Measurements from ENCODE around the gene TBX2. TPM values are rescaled to one million over a fixed set of nuclear protein-coding genes. Genes with fewer than 3 reads are reported as not detected.
A peak's percentile ranks its signal among the peaks of the same experiment; 100 is the strongest.

Gene TBX2
- total and polyA plus RNA-seq, 2 of the 4 experiments (the other 2 are of a cell fraction): 20.1 to 64.1 TPM

DNA sequence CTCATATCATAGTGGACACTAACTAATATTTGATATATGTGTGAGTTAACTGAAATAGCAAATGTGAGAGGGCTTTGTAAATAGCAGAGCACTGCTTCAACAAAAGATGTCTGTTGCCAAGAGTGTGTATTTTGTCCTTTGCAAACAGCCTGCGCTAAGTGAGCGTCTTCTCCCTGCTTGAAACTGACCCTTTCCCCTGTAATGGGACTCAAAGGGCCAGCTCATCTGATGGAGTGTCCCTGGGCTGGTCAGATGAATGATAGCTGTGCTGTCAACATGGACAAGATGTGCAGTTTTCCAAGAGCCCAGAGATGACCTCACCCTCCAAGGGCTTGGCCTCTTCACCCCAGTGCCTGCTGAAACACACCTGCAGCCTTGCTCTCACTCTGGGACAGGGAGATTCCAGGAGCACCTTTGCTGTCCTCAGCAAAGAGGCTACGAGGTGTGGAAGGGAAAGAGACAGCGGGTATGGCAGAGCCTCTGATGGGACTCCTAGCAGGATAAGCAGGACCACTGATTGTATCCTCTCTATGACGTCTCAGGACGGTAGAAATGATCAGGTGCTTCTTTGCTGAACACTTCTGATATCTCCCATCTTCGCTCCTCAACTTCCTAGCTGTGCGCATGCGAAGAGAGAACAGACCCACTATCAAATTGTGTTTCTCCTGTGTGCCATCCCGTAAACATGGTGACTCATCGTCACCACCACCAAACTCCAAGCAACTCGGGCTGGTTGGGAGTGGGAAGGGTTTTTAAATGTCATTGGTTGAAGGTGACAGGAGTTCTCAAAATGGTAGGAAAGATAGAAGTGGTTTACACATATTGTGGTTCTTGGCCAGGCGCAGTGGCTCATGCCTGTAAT is 35.8 kb upstream of the TBX2 start:
- ATAC-seq (ENCODE audit: low read depth) (no peak), DNase-seq (no peak)
- no peak overlapping the region for H3K4me2 ChIP-seq (ENCODE audit: low read depth, low read length)
- 0 out of 2 replicates have a peak overlapping the region, but pooled peaks have one; percentile 10 for H2BK120ac ChIP-seq (ENCODE audit: low read depth, low read length)
- H3K79me1 ChIP-seq (ENCODE audit: low read depth in 1 of 2, low read length in 2 of 2): no peaks in the 10 kb centered on the region
- H2AK5ac ChIP-seq (ENCODE audit: low read depth, low read length): peak overlapping the region; percentile 49; the same call in 1 of the 2 replicates
- H3K9me1 ChIP-seq (ENCODE audit: insufficient read depth, low read length): peaks cover 5% of the 10 kb centered on the region; the same call in 1 of the 2 replicates
- H3K14ac ChIP-seq (replicated peaks; ENCODE audit: low read depth, low read length): 0 out of 2 replicates have a peak overlapping the region, but pooled peaks have one; percentile 4
- no peaks in the 10 kb centered on the region for H3K36me3 ChIP-seq (ENCODE audit: control insufficient read depth, insufficient read depth, low read length)
- H4K91ac ChIP-seq (ENCODE audit: insufficient read depth, low read depth, low read length): no peak overlapping the region
- H2AFZ ChIP-seq (replicated peaks; ENCODE audit: low read length, poor library complexity): no peak overlapping the region
- intact Hi-C loops (cut with micrococcal nuclease) (no loop called here), dilution Hi-C loops (cut with HindIII; ENCODE audit: low sequenced_read_pairs, unreplicated experiment) (no loop called here), in situ Hi-C loops (cut with MboI; ENCODE audit: low sequenced_read_pairs) (no loop called here)
- H3K56ac ChIP-seq (ENCODE audit: extremely low read depth, insufficient read depth, low read length): no peak overlapping the region
- H3K18ac ChIP-seq (ENCODE audit: low read depth, low read length): no peak overlapping the region; the same call in 1 of the 2 replicates
- no peak overlapping the region for H2AK9ac ChIP-seq (replicated peaks; ENCODE audit: low read depth, low read length, poor library complexity)
- peaks cover 4% of the 10 kb centered on the region; the same call in 1 of the 2 replicates for H3K9me3 ChIP-seq (ENCODE audit: control insufficient read depth, insufficient read depth, low read length)
- TF ChIP-seq, protein P1, sequence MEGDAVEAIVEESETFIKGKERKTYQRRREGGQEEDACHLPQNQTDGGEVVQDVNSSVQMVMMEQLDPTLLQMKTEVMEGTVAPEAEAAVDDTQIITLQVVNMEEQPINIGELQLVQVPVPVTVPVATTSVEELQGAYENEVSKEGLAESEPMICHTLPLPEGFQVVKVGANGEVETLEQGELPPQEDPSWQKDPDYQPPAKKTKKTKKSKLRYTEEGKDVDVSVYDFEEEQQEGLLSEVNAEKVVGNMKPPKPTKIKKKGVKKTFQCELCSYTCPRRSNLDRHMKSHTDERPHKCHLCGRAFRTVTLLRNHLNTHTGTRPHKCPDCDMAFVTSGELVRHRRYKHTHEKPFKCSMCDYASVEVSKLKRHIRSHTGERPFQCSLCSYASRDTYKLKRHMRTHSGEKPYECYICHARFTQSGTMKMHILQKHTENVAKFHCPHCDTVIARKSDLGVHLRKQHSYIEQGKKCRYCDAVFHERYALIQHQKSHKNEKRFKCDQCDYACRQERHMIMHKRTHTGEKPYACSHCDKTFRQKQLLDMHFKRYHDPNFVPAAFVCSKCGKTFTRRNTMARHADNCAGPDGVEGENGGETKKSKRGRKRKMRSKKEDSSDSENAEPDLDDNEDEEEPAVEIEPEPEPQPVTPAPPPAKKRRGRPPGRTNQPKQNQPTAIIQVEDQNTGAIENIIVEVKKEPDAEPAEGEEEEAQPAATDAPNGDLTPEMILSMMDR (conservative IDR thresholded peaks at IDR 0.05; ENCODE audit: low read depth, low read length): no peak
- no peak for TF ChIP-seq FOS (IDR thresholded peaks at IDR 0.05; ENCODE audit: low read depth, low read length)
- no peak for TF ChIP-seq SMC3 (IDR thresholded peaks at IDR 0.05; ENCODE audit: low read depth, low read length)
- TF ChIP-seq MXI1 (IDR thresholded peaks at IDR 0.05; ENCODE audit: borderline replicate concordance, low read depth, low read length): no peak
- H2BK15ac ChIP-seq (ENCODE audit: low read depth, low read length): 0 out of 3 replicates have a peak overlapping the region, but pooled peaks have one; percentile 64
- H3K23ac ChIP-seq (ENCODE audit: low read depth, low read length): no peak overlapping the region
- BruUV-seq (replicated peaks): no TSS peak
- no peak overlapping the region for H4K8ac ChIP-seq (ENCODE audit: low read depth in 2 of 2, low read length in 2 of 2)
- CTCF ChIA-PET: interaction anchor here (1.6 kb wide), 1 partner anchor 16 kb away, joined by 5 read pairs; no protein-coding TSS in a partner anchor
- no peaks in the 10 kb centered on the region for H3K27me3 ChIP-seq (ENCODE audit: control insufficient read depth, insufficient read depth, low read length)
- H4K20me1 ChIP-seq (ENCODE audit: insufficient read depth, low read length): no peaks in the 10 kb centered on the region
- H2BK20ac ChIP-seq (ENCODE audit: low read depth, low read length): no peak overlapping the region; the same call in 1 of the 2 replicates
- no peak overlapping the region for H2BK5ac ChIP-seq (ENCODE audit: low read depth, low read length, poor library complexity, severe bottlenecking)
- peak overlapping the region; percentile 20; the same call in 1 of the 2 replicates for H3K4ac ChIP-seq (ENCODE audit: low read depth, low read length)
- POLR2A ChIA-PET (ENCODE audit: unreplicated experiment): interaction anchor here (0.6 kb wide), 1 partner anchor 146 kb away, joined by 3 read pairs; no protein-coding TSS in a partner anchor
- no peak overlapping the region for H3K27ac ChIP-seq (ENCODE audit: insufficient read depth, low read length)
- no peak overlapping the region for H3K9ac ChIP-seq (ENCODE audit: low read depth, low read length)
- no peak overlapping the region for H4K5ac ChIP-seq (ENCODE audit: low read depth, low read length)
- no peak overlapping the region for H3K4me3 ChIP-seq (ENCODE audit: insufficient read depth, low read depth, low read length)
- H3K4me1 ChIP-seq (ENCODE audit: control insufficient read depth, insufficient read depth, low read length): peaks cover 5% of the 10 kb centered on the region
- WGBS, 2 experiments (ENCODE audit: extremely low coverage in 2 of 2, insufficient read length in 1 of 2): 100% methylated on average over 2 of the region's 13 CpGs; no CpG with 5 or more reads in 1 of the 2 experiments
